Eye (tissue), 1 donor: ENCODE measurements around the gene FN3KRP.

Source experiments
- DNase-seq: peaks from one replicate; pipeline ENCODE4 v3.0.0-alpha.2; 2015

The FN3KRP gene, protein sequence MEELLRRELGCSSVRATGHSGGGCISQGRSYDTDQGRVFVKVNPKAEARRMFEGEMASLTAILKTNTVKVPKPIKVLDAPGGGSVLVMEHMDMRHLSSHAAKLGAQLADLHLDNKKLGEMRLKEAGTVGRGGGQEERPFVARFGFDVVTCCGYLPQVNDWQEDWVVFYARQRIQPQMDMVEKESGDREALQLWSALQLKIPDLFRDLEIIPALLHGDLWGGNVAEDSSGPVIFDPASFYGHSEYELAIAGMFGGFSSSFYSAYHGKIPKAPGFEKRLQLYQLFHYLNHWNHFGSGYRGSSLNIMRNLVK

DNA sequence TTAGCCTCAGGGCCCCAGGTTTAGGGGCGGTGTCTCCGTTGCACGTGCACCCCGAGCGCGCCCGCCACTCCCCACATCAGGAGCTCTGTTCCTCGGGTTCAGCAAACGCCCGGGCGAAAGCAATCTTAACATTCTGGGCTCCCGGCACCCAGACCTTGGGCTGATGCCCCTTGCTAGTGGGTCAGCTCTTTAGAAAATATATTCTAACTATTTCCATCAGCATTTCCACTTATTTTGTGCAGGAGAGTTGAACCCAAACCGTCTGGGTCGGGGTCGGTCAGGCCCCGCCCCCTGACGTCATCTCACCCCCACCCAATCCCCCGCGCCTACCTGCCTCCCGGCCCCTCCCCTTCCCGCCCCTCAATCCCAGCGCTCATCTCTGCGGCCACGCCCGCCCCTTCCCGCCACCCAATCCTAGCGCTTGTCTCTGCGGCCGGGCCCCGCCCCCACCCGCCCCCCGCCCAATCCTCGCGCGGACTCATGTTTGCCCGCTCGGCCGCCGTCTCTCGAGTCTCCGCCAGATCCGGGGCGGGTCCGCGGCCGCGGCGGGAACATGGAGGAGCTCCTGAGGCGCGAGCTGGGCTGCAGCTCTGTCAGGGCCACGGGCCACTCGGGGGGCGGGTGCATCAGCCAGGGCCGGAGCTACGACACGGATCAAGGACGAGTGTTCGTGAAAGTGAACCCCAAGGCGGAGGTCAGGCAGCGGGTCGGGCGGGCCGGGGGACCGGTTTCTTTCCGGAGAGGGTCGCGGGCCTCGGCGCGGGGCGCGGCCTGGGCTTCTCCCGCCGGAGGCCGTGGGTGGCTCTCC, at the start of gene FN3KRP:
Gene FN3KRP (plus strand): TSS at position 504 of the 808 bp plus-strand sequence. CDS start 50 bp downstream, at position 554.
- peak; percentile 95 for DNase-seq

DNA sequence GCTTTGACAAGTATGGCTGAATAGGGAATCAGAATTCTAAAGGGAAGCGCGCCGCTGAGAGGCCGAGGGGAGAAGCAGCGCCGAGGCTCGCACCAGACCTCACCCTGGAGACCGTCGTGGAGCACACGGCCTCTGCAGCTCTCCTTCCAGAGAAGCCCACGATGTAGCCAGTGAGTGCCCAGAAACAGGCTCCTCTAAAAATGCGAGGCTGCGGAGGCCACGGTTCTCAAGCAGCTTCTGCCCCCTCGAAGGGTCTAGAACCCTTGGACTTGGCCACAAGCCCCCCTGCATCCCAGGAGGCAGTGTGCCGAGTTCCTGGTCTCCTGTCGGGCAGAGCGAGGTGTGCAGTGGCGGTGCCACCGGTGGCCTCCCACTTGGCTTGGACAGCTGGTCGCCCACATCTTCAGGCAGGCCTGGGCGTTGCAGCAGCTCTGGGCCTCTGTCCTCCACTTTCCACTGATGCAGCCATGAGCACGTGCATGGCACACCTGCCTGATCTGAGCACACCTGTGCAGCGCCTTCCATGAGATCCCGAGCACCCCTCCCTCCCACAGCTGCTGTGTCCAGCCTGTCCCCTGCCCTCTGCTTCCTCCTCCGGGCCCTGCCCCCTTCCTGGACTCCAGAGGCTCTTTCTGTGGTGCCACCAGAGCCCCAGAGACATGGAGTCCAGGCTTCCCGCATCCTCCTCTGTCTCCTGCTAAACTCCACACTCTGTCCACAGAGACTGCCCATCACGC, 49.4 kb upstream of the FN3KRP start:
- no peak for DNase-seq

DNA sequence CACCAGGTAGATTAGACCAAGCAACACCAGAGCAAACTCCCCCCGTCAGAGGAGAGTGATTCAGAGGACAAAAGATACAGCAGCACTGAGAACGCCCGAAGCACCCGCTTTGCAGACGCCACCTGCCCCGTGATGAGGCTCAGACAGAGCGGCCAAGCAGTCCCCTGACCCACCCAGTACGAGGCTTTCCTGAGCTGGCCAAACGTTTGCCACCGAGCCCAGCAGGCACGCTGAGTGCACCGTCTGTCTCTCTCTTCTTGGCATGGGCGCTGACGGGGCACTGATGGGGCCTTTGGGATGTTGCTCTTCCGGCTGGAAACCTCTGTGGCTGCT, 48.9 kb upstream of the FN3KRP start:
- no peak for DNase-seq

DNA sequence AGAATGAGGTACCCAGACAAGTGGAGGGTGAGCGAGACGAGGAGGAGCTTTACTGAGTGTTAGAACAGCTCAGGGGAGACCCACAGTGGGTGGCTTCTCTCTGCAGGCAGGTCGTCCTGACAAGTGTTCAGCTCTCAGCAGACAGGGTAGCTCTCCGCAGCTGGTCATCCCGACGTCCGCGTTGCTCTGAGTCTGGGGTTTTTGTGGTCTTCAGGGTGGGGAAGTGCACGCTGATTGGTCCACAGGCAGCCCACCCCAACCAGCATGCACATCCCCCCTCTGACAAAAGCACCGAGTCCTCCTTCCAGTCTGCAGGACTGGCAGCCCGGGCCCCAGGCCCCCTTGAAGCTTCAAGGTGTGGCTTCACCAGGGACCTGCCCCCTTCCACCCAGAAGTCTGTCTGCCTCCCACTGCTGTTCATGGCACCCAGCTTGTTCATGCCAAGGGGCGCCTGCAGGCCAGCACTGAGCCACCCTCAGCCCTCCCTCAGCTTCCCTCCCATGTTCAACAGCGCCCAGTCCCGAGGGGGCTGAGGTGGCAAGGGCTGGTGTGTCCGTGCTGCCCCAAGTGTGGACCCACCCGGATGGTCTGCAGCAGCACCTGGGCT, 48.4 kb upstream of the FN3KRP start:
- DNase-seq: no peak

DNA sequence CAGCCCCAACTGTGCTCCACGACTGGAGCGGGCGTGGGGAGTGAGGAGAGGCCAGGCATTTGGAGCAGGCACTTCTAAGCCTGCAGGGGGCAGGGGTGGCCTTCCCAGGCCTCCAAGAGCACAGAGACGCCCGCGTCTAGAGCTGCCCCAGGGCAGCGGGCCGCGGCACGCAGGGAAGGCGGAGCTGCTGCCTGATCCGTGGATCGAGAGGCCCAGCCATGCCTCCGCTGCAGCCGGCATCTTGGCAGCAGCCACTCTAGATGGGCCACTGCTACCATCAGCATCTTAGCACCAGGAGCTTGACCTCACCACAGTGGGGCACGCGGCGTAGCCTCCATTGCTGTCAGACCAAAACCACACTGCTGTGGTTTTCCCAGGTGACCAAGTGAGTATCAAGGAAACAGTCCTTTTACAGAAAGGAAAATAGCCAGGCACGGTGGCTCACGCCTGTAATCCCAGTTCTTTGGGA, 47.8 kb upstream of the FN3KRP start:
- DNase-seq: peak; percentile 75

DNA sequence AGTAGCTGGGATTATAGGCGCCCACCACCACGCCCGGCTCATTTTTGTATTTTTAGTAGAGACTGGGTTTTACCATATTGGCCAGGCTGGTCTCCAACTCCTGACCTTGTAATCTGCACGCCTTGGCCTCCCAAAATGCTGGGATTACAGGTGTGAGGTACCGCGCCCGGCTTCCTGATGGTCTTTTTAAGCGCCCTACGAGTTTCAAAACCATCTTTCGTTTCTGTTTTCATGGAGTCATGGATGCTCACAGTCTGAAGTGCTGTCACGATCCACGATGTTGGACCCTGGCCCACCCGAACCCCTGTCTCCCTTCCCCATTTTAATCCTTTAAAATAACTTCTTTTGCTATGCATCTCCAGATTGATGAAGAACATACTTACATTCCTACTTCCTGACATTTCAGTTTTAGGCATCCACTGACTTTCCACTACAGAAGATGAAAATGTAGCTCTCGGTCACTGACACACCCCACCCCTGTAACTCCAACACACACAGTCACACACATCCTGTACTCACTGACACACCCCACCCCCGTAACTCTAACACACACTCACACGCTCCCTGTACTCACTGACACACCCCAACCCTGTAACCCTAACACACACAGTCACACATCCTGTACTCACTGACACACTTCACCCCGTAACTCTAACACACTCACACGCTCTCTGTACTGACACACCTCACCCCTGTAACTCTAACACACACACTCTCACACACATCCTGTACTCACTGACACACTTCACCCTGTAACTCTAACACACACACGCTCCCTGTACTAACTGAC, 45.6 kb upstream of the FN3KRP start:
- DNase-seq: no peak

DNA sequence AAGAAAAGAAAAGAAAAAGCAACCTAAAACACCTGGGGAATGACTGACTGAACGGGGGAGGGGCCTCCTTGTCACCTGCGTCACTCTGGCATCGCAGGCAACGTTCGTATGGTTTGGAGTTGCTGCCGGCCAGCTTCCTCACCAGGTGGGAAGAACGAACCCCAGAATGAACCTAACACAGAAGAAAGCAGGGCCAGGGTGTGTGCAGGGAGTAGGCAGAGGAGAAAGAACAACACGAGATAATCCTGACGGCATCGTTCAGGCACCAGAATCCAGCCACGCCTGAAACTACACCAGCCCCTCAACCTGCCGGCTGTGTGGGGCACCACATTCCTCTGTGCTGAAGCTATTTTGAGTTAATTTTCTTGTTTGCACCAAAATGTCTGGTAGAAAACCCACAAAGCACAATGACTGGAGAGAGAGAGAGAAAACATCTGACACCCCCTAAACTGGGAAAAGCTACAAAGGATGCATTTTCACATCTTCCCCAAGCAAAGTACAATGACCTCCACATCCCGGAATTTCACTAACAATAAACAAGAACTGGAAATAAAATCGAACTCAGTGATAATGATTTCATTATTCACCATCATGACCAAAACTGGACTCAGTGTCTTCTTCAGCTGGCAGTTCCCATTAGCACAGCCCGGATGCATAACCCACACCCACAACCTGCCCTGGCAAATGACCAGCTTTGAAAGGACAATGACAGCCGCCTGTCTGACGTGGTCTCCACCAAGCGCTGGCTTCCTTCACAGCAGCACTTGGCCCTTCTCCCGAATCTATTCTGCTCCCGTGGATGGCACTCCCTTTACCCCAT, 41.6 kb upstream of the FN3KRP start:
- DNase-seq: no peak

DNA sequence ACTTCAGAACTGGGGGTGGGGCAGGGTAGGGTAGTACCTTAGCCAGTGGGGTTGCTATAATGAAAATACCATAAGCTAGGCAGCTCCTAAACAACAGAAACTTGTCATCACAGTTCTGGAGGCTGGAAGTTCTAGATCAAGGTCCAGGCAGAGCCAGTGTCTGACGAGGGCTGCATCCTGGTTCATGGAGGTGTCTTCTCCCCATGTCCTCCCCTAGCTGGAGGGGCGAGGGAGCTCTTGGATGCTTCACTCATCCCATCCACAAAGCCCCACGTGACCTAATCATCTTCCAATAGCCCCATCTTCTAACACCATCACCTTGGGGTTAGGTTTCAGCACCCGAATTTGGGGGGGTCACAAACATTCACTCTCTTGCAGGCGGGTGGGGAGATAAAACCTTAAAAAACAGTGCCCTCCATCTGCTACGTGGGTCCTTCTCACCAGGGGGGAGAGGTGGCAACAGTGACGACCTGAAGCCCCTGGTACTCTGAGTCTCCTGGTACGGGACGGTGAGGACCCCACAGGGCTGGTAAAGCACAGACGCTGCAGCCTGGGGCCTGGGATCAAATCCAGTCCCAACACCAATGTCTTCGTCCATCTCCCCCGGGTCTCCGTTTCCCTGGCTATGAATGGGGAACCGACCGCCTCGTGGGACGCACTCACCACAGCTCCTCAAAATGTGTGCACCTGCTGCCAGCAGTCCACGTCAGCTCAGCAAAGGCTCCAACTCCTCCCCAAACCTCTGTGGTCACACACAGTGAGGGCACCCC, 40.8 kb upstream of the FN3KRP start:
- DNase-seq: no peak

DNA sequence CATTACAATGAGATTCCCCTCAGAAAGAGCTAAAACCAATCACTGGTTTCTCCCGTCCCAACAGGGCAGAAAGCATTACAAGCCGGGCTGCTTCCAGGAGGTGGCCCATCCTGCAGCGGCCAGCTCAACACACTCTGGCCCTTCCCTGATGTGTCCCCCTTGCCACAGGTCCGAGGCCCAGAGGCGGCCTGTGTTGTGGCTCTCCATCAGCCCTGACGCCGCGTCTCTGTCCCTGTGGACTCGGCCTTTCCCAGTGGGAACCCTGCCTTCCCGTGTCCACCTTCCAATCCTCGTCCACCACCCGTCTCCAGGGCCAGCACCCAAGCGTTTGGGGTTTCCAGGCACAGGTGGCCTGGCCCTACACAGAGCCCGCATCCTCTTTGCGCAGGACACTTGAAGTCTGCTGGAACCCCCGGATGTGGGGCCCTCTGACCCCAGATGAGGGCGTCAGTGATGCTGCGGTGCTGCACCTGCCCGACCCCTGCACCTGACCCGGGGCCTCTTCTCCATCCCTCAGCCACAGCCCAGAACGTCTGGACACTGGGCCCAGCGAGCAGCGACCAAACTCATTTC, 39.1 kb upstream of the FN3KRP start:
- DNase-seq: no peak

DNA sequence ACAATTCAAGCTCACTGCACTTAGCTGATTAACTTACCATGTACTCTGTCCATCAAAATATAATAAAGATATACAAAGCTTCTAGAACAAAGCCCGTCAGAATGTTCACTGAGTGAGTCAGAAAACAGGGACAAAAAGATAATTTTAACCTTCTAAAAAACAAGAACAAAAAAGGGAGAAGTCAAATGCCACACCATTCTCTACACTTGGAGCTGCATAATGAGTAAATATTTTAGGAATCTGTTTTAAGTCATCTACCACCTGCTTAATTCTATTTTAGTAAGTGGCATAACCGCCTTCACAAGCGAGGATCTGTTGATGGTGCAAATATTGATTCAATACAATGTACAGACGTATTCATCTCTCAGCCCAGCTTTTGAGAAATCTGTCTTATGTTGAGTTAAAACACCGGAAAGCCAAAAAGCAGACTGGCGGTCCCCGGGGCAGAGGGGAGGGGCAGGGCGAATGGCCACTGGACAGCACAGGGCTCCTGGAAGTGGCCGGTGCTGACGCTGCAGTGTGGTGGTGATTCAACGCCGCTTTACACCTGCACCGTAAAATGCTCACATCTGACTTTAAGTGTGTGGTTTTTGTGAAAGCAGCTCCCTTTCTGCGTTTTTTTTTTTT, 38.1 kb upstream of the FN3KRP start:
- DNase-seq: no peak

DNA sequence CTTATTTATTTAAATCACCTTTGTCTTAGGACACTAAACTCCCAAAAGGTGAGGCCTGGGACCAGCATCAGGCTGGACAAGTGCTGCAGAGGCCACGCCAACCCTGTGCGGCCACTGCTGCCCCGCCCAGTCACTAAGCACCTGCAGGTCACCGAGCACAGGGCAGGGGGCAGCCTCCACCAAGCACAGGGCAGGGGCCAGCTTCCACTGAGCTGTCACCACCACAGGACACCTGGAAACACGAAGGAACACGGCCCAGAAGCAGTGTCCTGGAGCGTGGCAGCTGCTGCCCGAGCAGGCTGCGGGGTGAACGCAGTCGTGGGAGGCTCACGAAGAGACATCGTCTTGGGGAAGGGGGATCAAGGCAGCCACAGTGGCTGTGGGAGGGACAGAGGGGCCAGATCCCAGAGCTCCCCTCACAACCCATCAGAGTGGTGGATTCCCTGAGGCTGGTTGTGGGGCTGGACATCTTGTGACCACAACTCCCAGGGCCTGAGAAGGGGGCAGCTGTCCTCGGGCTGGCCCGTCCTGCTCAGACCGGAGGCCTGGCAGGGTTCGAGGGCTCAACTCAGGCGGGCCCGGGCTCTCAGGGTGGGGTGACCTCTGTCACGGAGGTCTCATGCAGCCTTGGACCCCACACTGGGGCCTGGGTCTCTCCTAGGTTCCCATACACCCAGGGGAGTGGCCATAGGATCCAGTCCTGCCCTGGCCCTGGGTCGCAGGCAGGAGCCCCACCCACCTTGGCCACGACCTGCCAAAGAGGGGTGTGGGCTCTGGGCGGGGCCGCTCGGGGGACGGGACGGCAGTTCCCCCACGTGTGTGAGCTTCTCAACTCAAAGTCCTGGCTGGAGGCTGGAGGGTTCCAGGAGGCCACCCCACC, 36.7 kb upstream of the FN3KRP start:
- DNase-seq: no peak

DNA sequence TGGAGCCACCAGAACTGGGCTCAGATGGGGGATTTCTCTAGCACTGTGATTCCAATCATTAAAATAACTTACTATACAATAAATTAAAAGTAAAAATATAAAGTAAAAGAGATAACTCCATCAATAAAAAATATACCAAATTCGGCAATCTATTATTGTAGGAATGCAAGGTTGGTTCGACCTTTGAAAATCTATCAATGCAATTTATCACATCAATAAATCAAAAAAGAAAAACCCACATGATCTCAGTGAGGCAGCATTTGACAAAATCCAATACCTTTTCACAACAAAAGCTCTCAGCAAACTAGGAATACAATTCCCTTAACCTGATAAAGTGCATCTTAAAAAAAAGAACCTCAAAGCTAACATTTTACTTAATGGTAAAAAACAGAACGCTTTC, 35.0 kb upstream of the FN3KRP start:
- no peak for DNase-seq

DNA sequence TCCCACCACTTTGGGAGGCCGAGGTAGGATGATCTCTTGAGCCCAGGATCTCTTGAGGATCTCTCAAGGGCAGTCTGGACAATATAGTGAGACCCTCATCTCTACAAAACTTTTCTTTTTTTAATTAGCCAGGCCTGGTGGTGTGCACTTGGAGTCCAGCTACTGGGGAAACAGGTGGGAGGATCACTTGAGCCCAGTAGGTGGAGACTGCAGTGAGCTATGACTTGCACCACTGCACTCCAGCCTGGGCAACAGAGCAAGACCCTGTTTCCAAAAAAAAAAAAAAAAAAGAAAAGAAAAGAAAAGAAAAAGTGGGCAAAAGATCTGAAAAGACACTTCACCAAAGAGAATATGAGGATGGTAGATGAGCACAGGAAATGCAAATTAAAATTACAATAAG, 33.0 kb upstream of the FN3KRP start:
- no peak for DNase-seq

DNA sequence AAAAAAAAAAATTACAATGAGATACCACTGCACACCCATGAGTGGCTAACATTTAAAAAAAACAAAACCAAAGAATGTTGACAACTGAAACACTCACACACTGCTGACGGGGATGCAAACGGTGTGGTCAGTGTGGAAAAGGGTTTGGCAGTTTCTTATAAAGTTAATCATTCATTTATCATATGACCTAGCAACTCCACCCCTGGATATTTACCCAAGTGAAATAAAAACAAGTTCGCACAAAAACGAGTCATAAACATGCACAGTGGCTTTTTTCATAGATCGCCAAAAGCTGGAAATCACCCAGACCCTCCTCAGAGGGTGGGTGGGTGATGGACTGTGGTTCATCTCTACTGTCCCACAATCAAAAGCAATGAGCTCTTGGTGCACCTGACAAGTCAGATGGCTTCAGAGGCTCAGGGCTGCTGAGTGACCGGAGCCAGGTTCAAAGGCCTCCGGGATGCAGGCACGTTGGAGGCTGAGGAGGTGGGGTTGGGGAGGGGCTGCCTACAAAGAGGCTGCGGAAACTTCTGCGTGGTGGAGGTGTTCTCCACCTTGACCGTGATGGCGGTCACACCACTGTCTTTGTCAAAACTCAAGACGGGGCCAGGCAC, 32.2 kb upstream of the FN3KRP start:
- no peak for DNase-seq

DNA sequence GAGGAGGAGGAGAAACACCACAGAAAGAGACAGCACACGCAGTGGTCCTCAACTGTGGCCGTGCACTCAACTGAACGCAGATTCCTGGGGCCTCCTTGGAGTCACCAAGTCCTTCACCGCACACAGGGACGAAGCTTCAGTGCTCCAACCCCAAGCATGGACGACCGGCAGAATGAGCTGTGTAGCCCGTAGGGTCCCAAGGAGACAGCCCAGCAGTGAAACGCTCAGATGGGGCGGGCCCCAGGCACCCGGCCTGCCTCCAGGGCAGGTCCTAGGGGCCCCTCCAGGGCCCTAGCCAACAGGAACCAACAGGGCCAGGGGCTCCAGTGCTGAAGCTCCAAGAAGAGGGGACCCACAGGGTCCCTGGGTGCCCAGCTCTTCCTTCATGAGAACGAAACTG, 31.2 kb upstream of the FN3KRP start:
- DNase-seq: no peak

DNA sequence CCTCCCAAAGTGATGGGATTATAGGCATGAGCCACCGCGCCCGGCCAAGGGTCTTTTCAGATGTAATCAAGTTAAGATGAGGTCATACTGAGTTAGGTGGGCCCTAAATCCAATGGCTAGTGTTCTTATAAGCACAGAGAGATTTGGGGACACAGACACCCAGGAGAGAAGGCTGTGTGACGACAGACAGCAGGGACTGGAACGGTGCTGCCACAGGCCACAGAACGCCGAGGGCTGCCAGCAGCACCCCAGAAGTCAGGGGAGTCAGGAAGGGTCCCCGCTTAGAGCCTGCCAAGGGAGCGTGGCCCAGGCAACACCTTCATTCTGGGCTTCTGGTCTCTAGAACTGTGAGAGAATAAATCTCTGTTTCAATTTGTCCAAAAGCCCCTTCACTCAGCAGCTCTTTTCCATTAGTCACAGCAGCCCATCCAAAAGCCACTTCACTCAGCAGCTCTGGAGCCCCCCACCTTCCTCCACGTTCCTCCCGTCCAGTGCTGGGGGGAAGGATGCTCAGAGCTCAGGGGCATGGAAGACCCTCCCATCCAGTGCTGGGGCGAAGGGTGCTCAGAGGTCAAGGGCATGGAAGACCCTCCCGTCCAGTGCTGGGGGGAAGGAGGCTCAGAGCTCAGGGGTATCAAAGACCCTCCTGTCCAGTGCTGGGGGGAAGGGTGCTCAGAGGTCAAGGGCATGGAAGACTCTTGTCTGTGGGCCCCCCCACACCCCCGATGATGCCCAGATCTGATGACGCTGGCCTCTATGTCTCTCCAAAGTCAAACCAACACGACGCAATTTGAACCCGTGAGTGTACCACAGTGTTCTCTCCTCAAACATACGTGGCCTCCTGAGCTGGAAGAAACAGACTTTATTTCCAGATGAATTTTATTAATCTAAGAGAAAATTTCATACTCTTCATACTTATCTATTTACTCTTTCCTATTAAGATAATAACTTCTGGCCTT, 29.9 kb upstream of the FN3KRP start:
- DNase-seq: no peak

DNA sequence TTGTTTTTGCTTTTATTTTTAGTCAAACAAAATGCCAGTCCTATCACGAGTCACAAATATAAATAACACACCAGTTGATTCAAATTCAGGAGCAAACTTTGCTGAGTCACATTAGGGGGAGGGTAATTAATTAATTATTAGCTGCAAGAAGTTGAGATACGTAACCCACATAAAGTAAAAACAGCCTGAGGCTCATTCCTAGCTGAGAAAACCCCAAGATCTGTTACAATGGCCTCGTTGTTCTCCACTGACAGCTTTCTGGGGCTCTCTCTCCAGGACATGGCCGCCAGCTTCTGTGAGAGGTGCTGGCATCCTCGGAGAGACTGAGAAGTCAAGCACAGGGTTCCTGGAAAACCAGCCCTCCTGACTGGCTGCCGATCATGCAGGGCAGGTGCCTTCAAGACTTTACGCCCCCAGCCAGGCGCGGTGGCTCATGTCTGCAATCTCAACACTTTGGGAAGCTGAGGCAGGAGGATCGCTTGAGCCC, 29.1 kb upstream of the FN3KRP start:
- DNase-seq: no peak
